GM13977 (cell line): Measurements from ENCODE around the gene CCDC34.

Experiments used
- DNase-seq: peaks from one replicate; pipeline ENCODE4 v3.0.0; 2012; ENCODE audit warnings: low spot score
- in situ Hi-C: fragments of 300-500 bp; cut with MboI; formaldehyde crosslinking; loops from one replicate; pipeline ENCODE4 v1.12.0; 2022; ENCODE audit warnings: low sequenced_read_pairs, low pct_unique_long_range_greater_than_20kb, mixed read lengths, inconsistent platforms; ENCODE audit not compliant: unreplicated experiment
- TF ChIP-seq, protein P1 (sequence below): IDR thresholded peaks from 2 replicates; pipeline ENCODE4 v1.5.1; 2012; ENCODE audit warnings: mild to moderate bottlenecking, control low read depth; ENCODE audit not compliant: insufficient read depth; ENCODE audit errors: extremely low read depth, missing control alignments

Gene CCDC34

DNA sequence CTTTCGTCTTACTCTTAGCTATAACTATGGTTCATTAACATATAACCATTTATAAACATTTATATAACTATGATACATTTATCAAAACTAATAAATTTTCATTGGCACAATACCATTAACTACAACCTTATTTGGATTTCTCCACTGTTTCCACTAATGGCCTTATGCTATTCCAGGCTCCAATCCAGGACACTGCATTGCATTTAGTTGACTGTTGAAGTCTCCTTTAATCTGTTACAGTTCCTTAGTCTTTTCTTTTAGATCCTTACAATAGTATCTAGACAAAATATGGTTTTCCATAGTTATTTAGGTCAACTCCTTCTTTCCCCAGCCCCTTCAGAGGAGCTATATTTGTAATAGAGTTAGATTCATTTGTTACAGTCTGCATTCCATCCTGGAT lies 47.2 kb downstream of the CCDC34 start:
- in situ Hi-C loops, result no loop called here
- DNase-seq, result no peak
- TF ChIP-seq, protein P1, sequence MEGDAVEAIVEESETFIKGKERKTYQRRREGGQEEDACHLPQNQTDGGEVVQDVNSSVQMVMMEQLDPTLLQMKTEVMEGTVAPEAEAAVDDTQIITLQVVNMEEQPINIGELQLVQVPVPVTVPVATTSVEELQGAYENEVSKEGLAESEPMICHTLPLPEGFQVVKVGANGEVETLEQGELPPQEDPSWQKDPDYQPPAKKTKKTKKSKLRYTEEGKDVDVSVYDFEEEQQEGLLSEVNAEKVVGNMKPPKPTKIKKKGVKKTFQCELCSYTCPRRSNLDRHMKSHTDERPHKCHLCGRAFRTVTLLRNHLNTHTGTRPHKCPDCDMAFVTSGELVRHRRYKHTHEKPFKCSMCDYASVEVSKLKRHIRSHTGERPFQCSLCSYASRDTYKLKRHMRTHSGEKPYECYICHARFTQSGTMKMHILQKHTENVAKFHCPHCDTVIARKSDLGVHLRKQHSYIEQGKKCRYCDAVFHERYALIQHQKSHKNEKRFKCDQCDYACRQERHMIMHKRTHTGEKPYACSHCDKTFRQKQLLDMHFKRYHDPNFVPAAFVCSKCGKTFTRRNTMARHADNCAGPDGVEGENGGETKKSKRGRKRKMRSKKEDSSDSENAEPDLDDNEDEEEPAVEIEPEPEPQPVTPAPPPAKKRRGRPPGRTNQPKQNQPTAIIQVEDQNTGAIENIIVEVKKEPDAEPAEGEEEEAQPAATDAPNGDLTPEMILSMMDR, result no peak

DNA sequence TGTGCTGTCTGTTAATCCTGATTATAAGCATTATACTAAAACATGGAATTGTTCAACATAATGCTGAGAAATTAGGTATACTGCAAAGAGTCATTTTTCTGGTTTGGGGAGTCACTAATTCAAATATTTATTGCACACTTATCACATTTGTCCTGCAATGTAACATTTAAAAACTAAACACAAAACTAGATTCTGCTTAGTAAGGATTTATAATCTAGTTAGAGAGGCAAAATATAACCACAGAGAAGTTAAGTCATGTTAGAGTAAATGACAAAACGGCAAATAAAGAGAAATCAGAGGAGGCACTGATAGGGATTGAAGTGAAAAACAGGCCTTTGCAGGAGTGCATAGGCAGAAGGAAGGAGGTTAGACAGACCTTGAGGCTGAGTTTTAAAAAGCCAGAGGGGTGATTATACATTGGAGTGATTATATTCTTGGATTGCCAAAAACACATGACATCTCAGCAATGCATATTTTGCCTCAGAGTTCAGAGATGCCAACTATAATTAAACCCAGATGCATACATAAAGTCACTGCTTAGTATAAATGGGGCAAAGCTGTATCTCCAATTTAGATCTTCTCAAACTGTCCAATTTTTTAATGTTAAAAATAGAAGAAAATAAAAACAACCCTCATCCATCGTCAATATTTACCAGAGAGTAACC lies 49.7 kb downstream of the CCDC34 start:
- in situ Hi-C loops, result no loop called here
- DNase-seq, result no peak
- TF ChIP-seq, protein P1, result no peak

DNA sequence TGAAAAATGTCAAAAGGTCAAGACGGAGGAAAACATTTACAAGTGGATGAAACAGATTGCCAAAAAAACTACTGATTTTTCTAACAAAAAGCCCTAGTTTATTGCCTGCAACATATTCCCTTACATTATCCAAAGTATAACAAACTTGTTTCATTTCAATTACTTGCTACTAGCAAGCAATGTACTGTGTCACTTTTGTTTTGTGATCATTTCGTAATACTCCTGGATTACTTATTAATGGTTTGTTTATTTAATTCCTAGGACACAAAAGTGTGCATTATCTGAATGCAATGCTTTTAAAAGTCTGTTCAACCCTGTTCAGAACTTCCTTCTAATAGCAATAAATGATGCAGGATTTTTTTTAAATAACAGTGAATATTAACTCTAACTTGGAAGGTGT lies 50.9 kb downstream of the CCDC34 start:
- TF ChIP-seq, protein P1, result no peak
- DNase-seq, result no peak
- in situ Hi-C loops, result no loop called here

DNA sequence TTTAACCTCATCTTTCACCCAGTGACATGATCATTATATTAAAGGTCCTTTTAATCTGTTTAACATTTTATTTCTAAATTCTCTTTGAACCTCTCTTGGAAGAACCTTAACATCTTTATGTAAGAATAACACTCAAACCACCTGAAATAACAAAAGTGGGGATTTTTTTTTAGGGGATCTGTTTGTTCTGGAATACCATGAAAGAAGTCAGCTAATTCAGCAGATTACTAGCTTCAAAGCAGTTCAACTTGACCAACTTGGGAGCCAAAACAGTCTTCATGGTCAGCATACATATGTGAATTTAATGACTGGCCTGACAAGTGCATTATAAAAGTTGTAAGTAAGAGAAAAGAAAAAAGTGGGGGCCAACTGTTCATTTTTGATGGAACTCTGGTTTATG lies 52.3 kb downstream of the CCDC34 start:
- DNase-seq, result no peak
- TF ChIP-seq, protein P1, result no peak
- in situ Hi-C loops, result no loop called here

DNA sequence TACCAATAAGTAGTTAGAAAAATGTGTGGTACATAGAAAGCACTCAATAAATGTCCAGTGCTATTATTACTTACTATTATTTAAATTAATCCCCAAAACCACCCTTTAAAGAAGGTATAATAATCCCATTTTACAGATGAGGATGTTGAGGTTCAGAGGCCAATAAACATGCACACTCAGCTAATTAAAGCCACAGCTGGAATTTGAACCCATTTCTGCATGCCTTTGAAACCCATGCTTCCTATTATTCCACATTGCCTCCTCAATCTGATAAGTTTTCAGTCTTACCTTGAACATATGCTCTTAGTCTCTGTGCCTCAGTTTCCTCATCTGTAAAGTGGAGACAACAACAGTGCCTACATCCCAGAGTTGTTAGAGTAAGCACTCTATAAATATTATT lies 52.8 kb downstream of the CCDC34 start:
- TF ChIP-seq, protein P1, result no peak
- in situ Hi-C loops, result no loop called here
- no peak for DNase-seq

DNA sequence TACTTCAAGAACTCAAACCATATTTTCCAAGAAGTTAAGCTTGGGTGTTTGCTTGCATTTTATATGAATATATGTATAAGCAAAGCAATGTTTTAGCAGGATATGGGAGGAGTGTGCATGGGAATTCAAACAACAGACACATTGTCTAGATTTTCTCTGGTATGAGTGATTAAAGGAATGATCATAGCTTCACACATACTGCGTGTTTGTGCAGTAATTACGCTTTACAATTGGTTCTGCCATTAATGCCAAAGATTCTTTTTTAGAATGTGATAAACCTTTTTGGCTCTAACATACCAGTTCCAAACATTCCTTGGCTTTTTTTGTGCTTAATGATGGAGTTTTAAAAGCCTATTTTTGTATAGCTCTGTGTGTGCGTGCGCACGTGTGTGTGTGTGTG lies 54.0 kb downstream of the CCDC34 start:
- DNase-seq, result no peak
- in situ Hi-C loops, result no loop called here
- TF ChIP-seq, protein P1, result no peak
